MG63 (cell line): ENCODE results near the gene SEC22A. TPM values are rescaled to one million over a fixed set of nuclear protein-coding genes. Genes with fewer than 3 reads are reported as not detected.
"Not testable (repeated sequence)": the region's sequence is repeated elsewhere in the genome, so short reads cannot be mapped to it uniquely, and the experiment has no call there.

Experiments
- DNase-seq: peaks from one replicate; pipeline ENCODE4 v3.0.0-alpha.2; 2020
- H3K27me3 ChIP-seq: fragments of 250-450 bp; sonication (Bioruptor Pico); 2 replicates; pipeline ENCODE4 v1.5.1; 2020; ENCODE audit warnings: mild to moderate bottlenecking, moderate library complexity
- H3K36me3 ChIP-seq: fragments of 250-450 bp; sonication (Bioruptor Pico); 2 replicates; pipeline ENCODE4 v1.5.1; 2020; ENCODE audit warnings: mild to moderate bottlenecking, moderate library complexity
- H3K4me3 ChIP-seq: fragments of 250-450 bp; sonication (Bioruptor Pico); 2 replicates; pipeline ENCODE4 v1.5.1; 2020; ENCODE audit warnings: mild to moderate bottlenecking, moderate library complexity
- H3K9me3 ChIP-seq: fragments of 250-450 bp; sonication (Bioruptor Pico); 2 replicates; pipeline ENCODE4 v1.5.1; 2020; ENCODE audit warnings: mild to moderate bottlenecking, moderate library complexity
- total RNA-seq: library from RNA; depleted of rRNA; stranded (reverse); fragments of >200 nt; shearing (Covaris generic); gene quantifications from 2 replicates; pipeline ENCODE4 v1.2.3, GENCODE V29; 2014; ENCODE audit warnings: low replicate concordance

SEC22A gene
- total RNA-seq, 1 experiment from 2014 or later, result 46.9 TPM

- no peak for DNase-seq
- peaks cover 29% of the 10 kb centered on the region for H3K36me3 ChIP-seq
- H3K27me3 ChIP-seq, result no peaks in the 10 kb centered on the region
- H3K9me3 ChIP-seq, result peaks cover 3% of the 10 kb centered on the region
- no peak overlapping the region for H3K4me3 ChIP-seq
Measured at GRCh38 chr3:123236902-123237301, 35.2 kb downstream of the SEC22A start.

GRCh38 chr3:123239186-123239585 is 37.4 kb downstream of the SEC22A start:
- peaks cover 25% of the 10 kb centered on the region for H3K36me3 ChIP-seq
- not testable (repeated sequence) for H3K27me3 ChIP-seq, H3K9me3 ChIP-seq, H3K4me3 ChIP-seq, DNase-seq

- Histone ChIP-seq H3K36me3 (peaks cover 24% of the 10 kb centered on the region), H3K4me3 (no peak overlapping the region), H3K9me3 (peaks cover 3% of the 10 kb centered on the region), H3K27me3 (no peaks in the 10 kb centered on the region)
- DNase-seq, result no peak
Measured at GRCh38 chr3:123239756-123240155, 38.0 kb downstream of the SEC22A start.

- H3K4me3 ChIP-seq, result no peak overlapping the region
- no peaks in the 10 kb centered on the region for H3K27me3 ChIP-seq
- peaks cover 24% of the 10 kb centered on the region for H3K36me3 ChIP-seq
- no peak for DNase-seq
- H3K9me3 ChIP-seq, result peaks cover 3% of the 10 kb centered on the region
Measured at GRCh38 chr3:123244128-123244527, 42.4 kb downstream of the SEC22A start.

GRCh38 chr3:123246866-123247265 is 45.1 kb downstream of the SEC22A start:
- no peaks in the 10 kb centered on the region for H3K9me3 ChIP-seq
- H3K36me3 ChIP-seq, result peaks cover 8% of the 10 kb centered on the region; the same call in 1 of the 2 replicates
- H3K27me3 ChIP-seq, result no peaks in the 10 kb centered on the region
- H3K4me3 ChIP-seq, result no peak overlapping the region
- no peak for DNase-seq

- Histone ChIP-seq H3K27me3 (no peaks in the 10 kb centered on the region), H3K9me3 (no peaks in the 10 kb centered on the region), H3K36me3 (peaks cover 4% of the 10 kb centered on the region; the same call in 1 of the 2 replicates), H3K4me3 (no peak overlapping the region)
- no peak for DNase-seq
Measured at GRCh38 chr3:123256256-123256655, 54.5 kb downstream of the SEC22A start.

- Histone ChIP-seq H3K9me3 (no peaks in the 10 kb centered on the region), H3K4me3 (no peak overlapping the region), H3K27me3 (no peaks in the 10 kb centered on the region), H3K36me3 (peaks cover 9% of the 10 kb centered on the region; the same call in 1 of the 2 replicates)
- no peak for DNase-seq
Measured at GRCh38 chr3:123258359-123258758, 56.6 kb downstream of the SEC22A start.

- H3K27me3 ChIP-seq, result no peaks in the 10 kb centered on the region
- DNase-seq, result no peak
- H3K36me3 ChIP-seq, result peaks cover 9% of the 10 kb centered on the region; the same call in 1 of the 2 replicates
- no peaks in the 10 kb centered on the region for H3K9me3 ChIP-seq
- H3K4me3 ChIP-seq, result no peak overlapping the region
Measured at GRCh38 chr3:123258811-123259420, 57.2 kb downstream of the SEC22A start.

- Histone ChIP-seq H3K36me3 (peaks cover 21% of the 10 kb centered on the region), H3K27me3 (no peaks in the 10 kb centered on the region), H3K9me3 (peaks cover 9% of the 10 kb centered on the region), H3K4me3 (no peak overlapping the region)
- DNase-seq, result no peak
Measured at GRCh38 chr3:123261666-123262065, 59.9 kb downstream of the SEC22A start.

GRCh38 chr3:123262226-123262625 is 60.5 kb downstream of the SEC22A start:
- H3K9me3 ChIP-seq, result peaks cover 15% of the 10 kb centered on the region
- no peak for DNase-seq

GRCh38 chr3:123262868-123263267 is 61.1 kb downstream of the SEC22A start:
- DNase-seq, result no peak
- Histone ChIP-seq H3K36me3 (peaks cover 23% of the 10 kb centered on the region), H3K9me3 (peaks cover 17% of the 10 kb centered on the region), H3K4me3 (no peak overlapping the region), H3K27me3 (no peaks in the 10 kb centered on the region)

More at GRCh38 chr3:123262226-123262625, 60.5 kb downstream of the SEC22A start:
- H3K36me3 ChIP-seq, result peaks cover 21% of the 10 kb centered on the region
- no peaks in the 10 kb centered on the region for H3K27me3 ChIP-seq
- H3K4me3 ChIP-seq, result no peak overlapping the region

- H3K36me3 ChIP-seq, result peaks cover 23% of the 10 kb centered on the region
- H3K9me3 ChIP-seq, result peaks cover 17% of the 10 kb centered on the region
- H3K4me3 ChIP-seq, result no peak overlapping the region
- no peaks in the 10 kb centered on the region for H3K27me3 ChIP-seq
- DNase-seq, result no peak
Measured at GRCh38 chr3:123263941-123264340, 62.2 kb downstream of the SEC22A start.

- Histone ChIP-seq H3K9me3 (peaks cover 17% of the 10 kb centered on the region), H3K27me3 (no peaks in the 10 kb centered on the region), H3K36me3 (peaks cover 28% of the 10 kb centered on the region), H3K4me3 (no peak overlapping the region)
- no peak for DNase-seq
Measured at GRCh38 chr3:123267821-123268220, 66.1 kb downstream of the SEC22A start.

GRCh38 chr3:123270818-123271217 is 69.1 kb downstream of the SEC22A start:
- no peak overlapping the region for H3K4me3 ChIP-seq
- DNase-seq, result no peak
- peaks cover 18% of the 10 kb centered on the region for H3K36me3 ChIP-seq
- H3K27me3 ChIP-seq, result no peaks in the 10 kb centered on the region
- H3K9me3 ChIP-seq, result peaks cover 15% of the 10 kb centered on the region

- H3K9me3 ChIP-seq, result peaks cover 8% of the 10 kb centered on the region
- no peak for DNase-seq
- H3K36me3 ChIP-seq, result peaks cover 11% of the 10 kb centered on the region
Measured at GRCh38 chr3:123271466-123272159, 69.9 kb downstream of the SEC22A start.

GRCh38 chr3:123272547-123272946 is 70.8 kb downstream of the SEC22A start:
- no peak overlapping the region for H3K4me3 ChIP-seq
- no peak for DNase-seq
- no peaks in the 10 kb centered on the region; the same call in 1 of the 2 replicates for H3K9me3 ChIP-seq
- H3K36me3 ChIP-seq, result peaks cover 9% of the 10 kb centered on the region
- no peaks in the 10 kb centered on the region for H3K27me3 ChIP-seq

More at GRCh38 chr3:123271466-123272159, 69.9 kb downstream of the SEC22A start:
- Histone ChIP-seq H3K27me3 (no peaks in the 10 kb centered on the region), H3K4me3 (no peak overlapping the region)

- Histone ChIP-seq H3K4me3 (no peak overlapping the region), H3K36me3 (peaks cover 9% of the 10 kb centered on the region), H3K9me3 (no peaks in the 10 kb centered on the region), H3K27me3 (no peaks in the 10 kb centered on the region)
- no peak for DNase-seq
Measured at GRCh38 chr3:123275691-123276090, 73.9 kb downstream of the SEC22A start.
